Measurements from ENCODE around the gene SLC25A12. TPM values are rescaled to one million over a fixed set of nuclear protein-coding genes. Genes with fewer than 3 reads are reported as not detected.

SLC25A12 gene
- polyA plus RNA-seq, 3 donors, result 6.5 to 8.8 (median 7.0) TPM

GRCh38 chr2:171745141-171745540, 148.9 kb downstream of the SLC25A12 start:
- no peaks in the 10 kb centered on the region for H4K20me1 ChIP-seq (ENCODE audit: insufficient read depth, low read length)
- H3K4me3 ChIP-seq (replicated peaks in 1 of 3; ENCODE audit: low read depth in 2 of 3, low read length in 3 of 3), result no peak overlapping the region
- H3K4me1 ChIP-seq (ENCODE audit: control insufficient read depth in 1 of 2, insufficient read depth in 2 of 2, low read length in 2 of 2), result no peaks in the 10 kb centered on the region
- intact Hi-C loops (cut with micrococcal nuclease), result no loop called here
- no peak for DNase-seq
- Mint-ChIP-seq H3K4me3 (no peak overlapping the region), H3K9me3 (no peaks in the 10 kb centered on the region), H3K36me3 (peaks cover 74 to 83% of the 10 kb centered on the region in 2 donors), H3K27me3 (ENCODE audit: low read depth in 3 of 3) (no peaks in the 10 kb centered on the region), H3K27ac (no peak overlapping the region), H3K4me1 (no peaks in the 10 kb centered on the region)
- no peak overlapping the region for H3K4me2 ChIP-seq (replicated peaks; ENCODE audit: extremely low read depth, low read length, poor library complexity, severe bottlenecking)
- H2AFZ ChIP-seq (ENCODE audit: insufficient read depth, low read depth, low read length, poor library complexity, severe bottlenecking), result no peak overlapping the region
- WGBS (ENCODE audit: insufficient coverage), result 100% methylated on average over 1 of the region's 1 CpG
- no peak for TF ChIP-seq CTCF (IDR thresholded peaks at IDR 0.05)
- peaks cover 77 to 91% of the 10 kb centered on the region in 2 donors for H3K36me3 ChIP-seq (replicated peaks in 1 of 2; ENCODE audit: control insufficient read depth in 1 of 2, insufficient read depth in 2 of 2, low read length in 2 of 2)
- no peak overlapping the region for H3K9ac ChIP-seq (ENCODE audit: insufficient read depth, low read length, poor library complexity, severe bottlenecking)
- no peak overlapping the region for H3K27ac ChIP-seq (ENCODE audit: low read depth in 1 of 2, low read length in 2 of 2)
- no peaks in the 10 kb centered on the region for H3K9me3 ChIP-seq (replicated peaks in 1 of 2; ENCODE audit: control insufficient read depth in 1 of 2, insufficient read depth in 1 of 2, low read length in 2 of 2)
- H3K79me2 ChIP-seq (ENCODE audit: insufficient read depth, low read length), result no peaks in the 10 kb centered on the region
- no peaks in the 10 kb centered on the region for H3K27me3 ChIP-seq (ENCODE audit: control insufficient read depth in 2 of 2, insufficient read depth in 2 of 2, low read length in 2 of 2)

- Histone ChIP-seq H2AFZ (ENCODE audit: insufficient read depth, low read depth, low read length, poor library complexity, severe bottlenecking) (no peak overlapping the region), H3K9ac (ENCODE audit: insufficient read depth, low read length, poor library complexity, severe bottlenecking) (no peak overlapping the region), H3K4me2 (replicated peaks; ENCODE audit: extremely low read depth, low read length, poor library complexity, severe bottlenecking) (no peak overlapping the region), H3K27me3 (ENCODE audit: control insufficient read depth in 2 of 2, insufficient read depth in 2 of 2, low read length in 2 of 2) (no peaks in the 10 kb centered on the region), H3K4me3 (replicated peaks in 1 of 3; ENCODE audit: low read depth in 2 of 3, low read length in 3 of 3) (no peak overlapping the region), H3K36me3 (replicated peaks in 1 of 2; ENCODE audit: control insufficient read depth in 1 of 2, insufficient read depth in 2 of 2, low read length in 2 of 2) (peaks cover 66 to 89% of the 10 kb centered on the region in 2 donors), H3K4me1 (ENCODE audit: control insufficient read depth in 1 of 2, insufficient read depth in 2 of 2, low read length in 2 of 2) (no peaks in the 10 kb centered on the region), H3K79me2 (ENCODE audit: insufficient read depth, low read length) (no peaks in the 10 kb centered on the region), H3K27ac (ENCODE audit: low read depth in 1 of 2, low read length in 2 of 2) (no peak overlapping the region), H4K20me1 (ENCODE audit: insufficient read depth, low read length) (no peaks in the 10 kb centered on the region), H3K9me3 (replicated peaks in 1 of 2; ENCODE audit: control insufficient read depth in 1 of 2, insufficient read depth in 1 of 2, low read length in 2 of 2) (no peaks in the 10 kb centered on the region)
- no peak overlapping the region for H3K4me3 Mint-ChIP-seq
- H3K4me1 Mint-ChIP-seq, result no peaks in the 10 kb centered on the region
- no peak overlapping the region for H3K27ac Mint-ChIP-seq
- H3K36me3 Mint-ChIP-seq, result peaks cover 66 to 85% of the 10 kb centered on the region in 2 donors
- H3K9me3 Mint-ChIP-seq, result no peaks in the 10 kb centered on the region
- TF ChIP-seq CTCF (IDR thresholded peaks at IDR 0.05), result no peak
- intact Hi-C loops (cut with micrococcal nuclease), result no loop called here
- WGBS (ENCODE audit: insufficient coverage), result no CpG with 5 or more reads among the region's 1 CpG
- DNase-seq, result no peak
- no peaks in the 10 kb centered on the region for H3K27me3 Mint-ChIP-seq (ENCODE audit: low read depth in 3 of 3)
These were observed 151.3 kb downstream of the SLC25A12 start for GRCh38 chr2:171742760-171743159.

Data from CD14-positive monocyte (primary cell).